DND-41 (cell line): ENCODE results near the gene PEX5L.

ENCODE experiments used
- ATAC-seq: fragments of 200-7000 bp; cut with Tn5 transposase; 3 replicates; pipeline ENCODE4 v1.9.1; 2021; ENCODE audit warnings: low read depth; ENCODE audit not compliant: insufficient read depth
- DNase-seq: peaks from one replicate; pipeline ENCODE4 v3.0.0-alpha.2; 2020
- H2AFZ ChIP-seq: 2 replicates; pipeline ENCODE4 v1.6.0; 2012; ENCODE audit warnings: low read depth, low read length
- H3K27ac ChIP-seq: 2 replicates; pipeline ENCODE4 v1.5.1; 2012; ENCODE audit warnings: low read length, inconsistent platforms
- H3K27me3 ChIP-seq: fragments of 200-600 bp; sonication (generic); 2 replicates; pipeline ENCODE4 v1.6.0; 2012; ENCODE audit warnings: low read length, mild to moderate bottlenecking, inconsistent platforms; ENCODE audit not compliant: insufficient read depth, poor library complexity
- H3K36me3 ChIP-seq: 2 replicates; pipeline ENCODE4 v1.5.1; 2012; ENCODE audit warnings: low read length, inconsistent platforms; ENCODE audit not compliant: insufficient read depth
- H3K4me1 ChIP-seq: 2 replicates; pipeline ENCODE4 v1.5.1; 2012; ENCODE audit warnings: mild to moderate bottlenecking, low read length; ENCODE audit not compliant: insufficient read depth
- H3K4me2 ChIP-seq: 2 replicates; pipeline ENCODE4 v1.6.0; 2012; ENCODE audit warnings: mild to moderate bottlenecking, moderate library complexity, low read length, inconsistent platforms; ENCODE audit not compliant: insufficient read depth
- H3K4me3 ChIP-seq, 2 experiments: fragments of 200-600 bp in 1 of 2; shearing (Covaris generic) in 1 of 2; 2 replicates each; pipeline ENCODE4 v1.5.1; 2012 to 2016; ENCODE audit warnings: inconsistent platforms in 2 of 2, low read length in 2 of 2, mild to moderate bottlenecking in 2 of 2, low read depth in 1 of 2, moderate library complexity in 1 of 2
- H3K79me2 ChIP-seq: 2 replicates; pipeline ENCODE4 v1.6.0; 2012; ENCODE audit warnings: low read length, inconsistent platforms; ENCODE audit not compliant: insufficient read depth
- H3K9ac ChIP-seq: 2 replicates; pipeline ENCODE4 v1.6.0; 2012; ENCODE audit warnings: low read depth, mild to moderate bottlenecking, inconsistent platforms, low read length, moderate library complexity
- H3K9me3 ChIP-seq: 2 replicates; pipeline ENCODE4 v1.5.1; 2012; ENCODE audit warnings: low read length, moderate library complexity, mild to moderate bottlenecking, inconsistent platforms; ENCODE audit not compliant: insufficient read depth, severe bottlenecking
- H4K20me1 ChIP-seq: 2 replicates; pipeline ENCODE4 v1.6.0; 2012; ENCODE audit warnings: low read length; ENCODE audit not compliant: insufficient read depth
- EZH2 ChIP-seq: IDR thresholded peaks from 3 replicates; pipeline ENCODE4 v1.6.1; 2012; ENCODE audit warnings: borderline replicate concordance, low read depth, mild to moderate bottlenecking, moderate library complexity, low read length, inconsistent platforms; ENCODE audit not compliant: severe bottlenecking
- TF ChIP-seq, protein P1 (sequence below): IDR thresholded peaks from 2 replicates; pipeline ENCODE4 v1.5.1; 2012; ENCODE audit warnings: borderline replicate concordance, low read length, moderate library complexity, mild to moderate bottlenecking; ENCODE audit not compliant: poor library complexity, severe bottlenecking; ENCODE audit errors: extremely low read depth

PEX5L gene

DNA sequence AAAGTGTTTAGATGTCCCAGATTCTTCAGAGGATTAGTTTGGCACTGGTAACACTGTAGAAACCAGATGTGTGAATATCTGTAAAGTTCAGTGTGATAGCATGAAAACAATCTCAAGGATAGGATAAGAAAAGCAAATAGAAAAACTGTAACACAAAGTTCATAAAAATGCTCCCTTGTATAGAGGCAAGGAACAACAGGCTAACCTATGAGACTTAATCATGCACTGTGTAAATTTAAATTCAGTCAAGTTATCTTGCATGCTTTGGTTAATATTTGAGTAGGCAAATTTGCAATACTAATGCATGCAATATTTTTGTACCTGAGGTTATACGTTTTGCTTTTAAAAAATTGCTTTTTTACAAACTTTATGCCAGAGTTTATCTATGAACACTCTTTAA lies 239.5 kb downstream of the PEX5L start:
- Histone ChIP-seq H4K20me1 (no peaks in the 10 kb centered on the region), H3K4me2 (no peak overlapping the region), H3K27ac (no peak overlapping the region), H3K4me1 (no peaks in the 10 kb centered on the region), H3K4me3 (no peak overlapping the region), H3K27me3 (no peaks in the 10 kb centered on the region), H3K79me2 (no peaks in the 10 kb centered on the region), H3K9me3 (no peaks in the 10 kb centered on the region), H3K9ac (no peak overlapping the region), H2AFZ (no peak overlapping the region), H3K36me3 (peaks cover 31% of the 10 kb centered on the region)
- DNase-seq, result no peak
- TF ChIP-seq, protein P1, sequence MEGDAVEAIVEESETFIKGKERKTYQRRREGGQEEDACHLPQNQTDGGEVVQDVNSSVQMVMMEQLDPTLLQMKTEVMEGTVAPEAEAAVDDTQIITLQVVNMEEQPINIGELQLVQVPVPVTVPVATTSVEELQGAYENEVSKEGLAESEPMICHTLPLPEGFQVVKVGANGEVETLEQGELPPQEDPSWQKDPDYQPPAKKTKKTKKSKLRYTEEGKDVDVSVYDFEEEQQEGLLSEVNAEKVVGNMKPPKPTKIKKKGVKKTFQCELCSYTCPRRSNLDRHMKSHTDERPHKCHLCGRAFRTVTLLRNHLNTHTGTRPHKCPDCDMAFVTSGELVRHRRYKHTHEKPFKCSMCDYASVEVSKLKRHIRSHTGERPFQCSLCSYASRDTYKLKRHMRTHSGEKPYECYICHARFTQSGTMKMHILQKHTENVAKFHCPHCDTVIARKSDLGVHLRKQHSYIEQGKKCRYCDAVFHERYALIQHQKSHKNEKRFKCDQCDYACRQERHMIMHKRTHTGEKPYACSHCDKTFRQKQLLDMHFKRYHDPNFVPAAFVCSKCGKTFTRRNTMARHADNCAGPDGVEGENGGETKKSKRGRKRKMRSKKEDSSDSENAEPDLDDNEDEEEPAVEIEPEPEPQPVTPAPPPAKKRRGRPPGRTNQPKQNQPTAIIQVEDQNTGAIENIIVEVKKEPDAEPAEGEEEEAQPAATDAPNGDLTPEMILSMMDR, result no peak
- no peak for TF ChIP-seq EZH2
- no peak for ATAC-seq

DNA sequence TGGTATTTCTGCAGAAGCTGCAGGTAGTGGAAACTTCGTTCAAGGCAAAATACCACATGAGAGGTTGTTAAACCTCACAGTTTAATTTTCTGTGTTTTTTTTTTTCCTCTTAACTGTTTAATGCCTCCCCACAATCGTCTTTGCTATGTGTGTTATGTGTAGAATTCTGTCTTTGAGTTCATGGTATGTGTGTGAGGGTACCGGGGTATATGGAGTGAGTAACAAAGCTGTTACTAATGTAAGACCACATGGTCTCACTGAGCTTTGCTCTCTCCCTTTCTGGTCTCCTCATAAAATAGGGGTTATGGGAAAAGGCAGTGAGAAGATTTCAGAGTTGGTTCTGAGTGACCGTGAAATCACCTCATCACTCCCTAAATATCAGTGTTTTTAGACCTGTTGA lies 240.3 kb downstream of the PEX5L start:
- TF ChIP-seq EZH2, result no peak
- DNase-seq, result no peak

GRCh38 chr3:179794355-179794754 lies 242.4 kb downstream of the PEX5L start:
- Histone ChIP-seq H3K4me1 (no peaks in the 10 kb centered on the region), H2AFZ (no peak overlapping the region), H3K9ac (no peak overlapping the region), H3K27ac (no peak overlapping the region), H4K20me1 (no peaks in the 10 kb centered on the region), H3K4me3 (no peak overlapping the region), H3K9me3 (no peaks in the 10 kb centered on the region), H3K4me2 (no peak overlapping the region), H3K27me3 (no peaks in the 10 kb centered on the region), H3K36me3 (peaks cover 6% of the 10 kb centered on the region; the same call in 1 of the 2 replicates), H3K79me2 (no peaks in the 10 kb centered on the region)
- TF ChIP-seq EZH2, result no peak
- TF ChIP-seq, protein P1, result no peak
- ATAC-seq (peak; percentile 57), DNase-seq (peak; percentile 6)

More for the DNA sequence above, 240.3 kb downstream of the PEX5L start:
- no peak overlapping the region for H3K4me2 ChIP-seq
- no peaks in the 10 kb centered on the region for H3K4me1 ChIP-seq
- H4K20me1 ChIP-seq, result no peaks in the 10 kb centered on the region
- no peaks in the 10 kb centered on the region for H3K79me2 ChIP-seq
- H3K36me3 ChIP-seq, result peaks cover 26% of the 10 kb centered on the region
- no peaks in the 10 kb centered on the region for H3K9me3 ChIP-seq
- no peak overlapping the region for H3K9ac ChIP-seq
- H2AFZ ChIP-seq, result no peak overlapping the region
- ATAC-seq, result 0 out of 3 replicates have a peak, but pooled peaks have one; percentile 34
- no peaks in the 10 kb centered on the region for H3K27me3 ChIP-seq
- no peak overlapping the region for H3K27ac ChIP-seq
- no peak overlapping the region for H3K4me3 ChIP-seq

DNA sequence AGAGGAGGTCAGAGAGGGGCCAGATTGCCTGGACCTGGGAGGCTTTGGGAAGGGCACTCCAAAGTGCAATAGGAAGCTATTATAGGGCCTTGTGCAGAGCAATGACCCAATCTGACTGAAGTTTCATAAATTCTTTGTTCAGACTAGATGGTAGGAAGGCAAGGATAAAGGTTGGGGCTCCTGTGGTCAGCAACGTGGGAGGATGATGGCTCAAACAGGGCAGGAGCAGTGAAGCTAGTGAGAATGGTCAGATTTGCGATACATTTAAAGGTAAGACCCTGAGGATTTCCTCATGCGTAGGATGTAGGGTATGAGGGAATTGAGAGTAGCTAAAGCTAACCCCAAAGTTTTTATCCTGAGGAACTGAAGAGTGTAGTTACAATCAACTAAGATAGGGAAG lies 244.9 kb downstream of the PEX5L start:
- no peaks in the 10 kb centered on the region for H3K36me3 ChIP-seq
- no peak overlapping the region for H3K4me2 ChIP-seq
- no peaks in the 10 kb centered on the region for H3K79me2 ChIP-seq
- H4K20me1 ChIP-seq, result no peaks in the 10 kb centered on the region
- DNase-seq (no peak), ATAC-seq (no peak)
- no peak overlapping the region for H3K9ac ChIP-seq
- no peaks in the 10 kb centered on the region for H3K9me3 ChIP-seq
- TF ChIP-seq EZH2, result no peak
- TF ChIP-seq, protein P1, result no peak
- no peak overlapping the region for H2AFZ ChIP-seq
- H3K27ac ChIP-seq, result no peak overlapping the region
- no peak overlapping the region for H3K4me3 ChIP-seq
- no peaks in the 10 kb centered on the region for H3K27me3 ChIP-seq
- H3K4me1 ChIP-seq, result no peaks in the 10 kb centered on the region
